ENCODE data around the gene CHST9.
"Not testable (repeated sequence)": the region's sequence is repeated elsewhere in the genome, so short reads cannot be mapped to it uniquely, and the experiment has no call there.

The CHST9 gene

GRCh38 chr18:26989842-26990241, 195.3 kb downstream of the CHST9 start:
- no peaks in the 10 kb centered on the region for H3K27me3 ChIP-seq (ENCODE audit: control insufficient read depth, insufficient read depth, low read length)
- H3K9me3 ChIP-seq (ENCODE audit: control insufficient read depth, insufficient read depth, low read length), result no peaks in the 10 kb centered on the region
- no peaks in the 10 kb centered on the region for H3K4me1 ChIP-seq (ENCODE audit: control insufficient read depth, insufficient read depth, low read length)
- H3K9ac ChIP-seq (ENCODE audit: low read depth, low read length), result no peak overlapping the region
- no peak overlapping the region for H3K4me3 ChIP-seq (ENCODE audit: low read depth, low read length)
- H3K36me3 ChIP-seq (ENCODE audit: control insufficient read depth, insufficient read depth, low read length), result no peaks in the 10 kb centered on the region

- Histone ChIP-seq H3K4me3 (ENCODE audit: low read depth, low read length) (no peak overlapping the region), H3K9me3 (ENCODE audit: control insufficient read depth, insufficient read depth, low read length) (no peaks in the 10 kb centered on the region), H3K36me3 (ENCODE audit: control insufficient read depth, insufficient read depth, low read length) (no peaks in the 10 kb centered on the region), H3K4me1 (ENCODE audit: control insufficient read depth, insufficient read depth, low read length) (no peaks in the 10 kb centered on the region), H3K9ac (ENCODE audit: low read depth, low read length) (no peak overlapping the region), H3K27me3 (ENCODE audit: control insufficient read depth, insufficient read depth, low read length) (no peaks in the 10 kb centered on the region)
Observed at GRCh38 chr18:26981360-26982082, 203.6 kb downstream of the CHST9 start.

DNA sequence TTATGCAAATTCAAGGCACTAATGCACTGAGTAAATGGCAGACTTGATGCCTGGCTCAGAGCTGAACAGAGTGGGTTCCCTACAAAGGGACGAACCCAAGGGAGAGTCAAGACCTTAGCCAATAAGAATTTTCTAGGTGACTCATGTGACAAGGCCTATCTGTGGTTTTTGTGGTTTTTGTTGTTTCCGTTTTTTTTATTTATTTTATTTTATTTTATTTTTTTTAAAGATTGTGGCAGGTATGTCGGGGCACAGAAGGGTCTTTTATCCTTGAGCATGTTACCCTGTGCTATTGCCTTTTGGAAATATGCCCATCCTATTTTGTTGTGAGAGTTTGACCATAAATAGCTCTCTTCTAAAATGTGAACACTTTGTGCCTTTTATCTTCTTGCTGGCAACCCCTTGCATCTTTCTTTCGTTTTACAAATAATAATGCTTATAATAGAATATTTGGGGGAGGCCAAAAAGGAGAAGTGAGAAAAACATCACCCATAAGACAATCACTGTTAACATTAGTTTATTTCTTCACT, 206.2 kb downstream of the CHST9 start:
- Histone ChIP-seq H3K9me3 (ENCODE audit: control insufficient read depth, insufficient read depth, low read length) (no peaks in the 10 kb centered on the region), H3K36me3 (ENCODE audit: control insufficient read depth, insufficient read depth, low read length) (no peaks in the 10 kb centered on the region), H3K4me1 (ENCODE audit: control insufficient read depth, insufficient read depth, low read length) (no peaks in the 10 kb centered on the region), H3K27me3 (ENCODE audit: control insufficient read depth, insufficient read depth, low read length) (no peaks in the 10 kb centered on the region), H3K9ac (ENCODE audit: low read depth, low read length) (no peak overlapping the region), H3K4me3 (ENCODE audit: low read depth, low read length) (no peak overlapping the region)

- Histone ChIP-seq H3K9me3 (ENCODE audit: control insufficient read depth, insufficient read depth, low read length) (no peaks in the 10 kb centered on the region), H3K27me3 (ENCODE audit: control insufficient read depth, insufficient read depth, low read length) (no peaks in the 10 kb centered on the region), H3K4me3 (ENCODE audit: low read depth, low read length) (no peak overlapping the region), H3K9ac (ENCODE audit: low read depth, low read length) (no peak overlapping the region), H3K36me3 (ENCODE audit: control insufficient read depth, insufficient read depth, low read length) (no peaks in the 10 kb centered on the region), H3K4me1 (ENCODE audit: control insufficient read depth, insufficient read depth, low read length) (no peaks in the 10 kb centered on the region)
Observed at GRCh38 chr18:26977781-26978180, 207.3 kb downstream of the CHST9 start.

DNA sequence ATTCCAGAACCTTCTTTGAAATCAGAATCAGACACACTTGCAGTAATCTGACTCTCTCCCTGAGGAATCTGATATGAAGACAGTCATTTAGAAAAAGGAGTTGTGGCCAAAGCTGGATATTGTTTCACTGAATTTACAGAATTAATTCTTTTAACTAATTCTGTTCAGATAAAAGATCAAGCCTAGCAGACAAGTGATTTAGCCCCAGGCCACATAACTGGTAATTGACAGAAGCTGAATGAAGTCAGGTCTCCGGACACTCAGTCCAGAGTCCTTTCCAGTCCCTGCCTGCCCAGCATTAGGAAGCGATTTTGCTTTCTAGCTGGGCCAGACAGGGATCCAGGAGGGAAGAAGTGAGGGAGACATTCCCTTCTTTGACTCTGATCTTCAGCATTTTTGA, 208.9 kb downstream of the CHST9 start:
- no peaks in the 10 kb centered on the region for H3K36me3 ChIP-seq (ENCODE audit: control insufficient read depth, insufficient read depth, low read length)
- no peak overlapping the region for H3K4me3 ChIP-seq (ENCODE audit: low read depth, low read length)
- H3K4me1 ChIP-seq (ENCODE audit: control insufficient read depth, insufficient read depth, low read length), result no peaks in the 10 kb centered on the region
- H3K9ac ChIP-seq (ENCODE audit: low read depth, low read length), result no peak overlapping the region
- H3K9me3 ChIP-seq (ENCODE audit: control insufficient read depth, insufficient read depth, low read length), result no peaks in the 10 kb centered on the region
- H3K27me3 ChIP-seq (ENCODE audit: control insufficient read depth, insufficient read depth, low read length), result no peaks in the 10 kb centered on the region

DNA sequence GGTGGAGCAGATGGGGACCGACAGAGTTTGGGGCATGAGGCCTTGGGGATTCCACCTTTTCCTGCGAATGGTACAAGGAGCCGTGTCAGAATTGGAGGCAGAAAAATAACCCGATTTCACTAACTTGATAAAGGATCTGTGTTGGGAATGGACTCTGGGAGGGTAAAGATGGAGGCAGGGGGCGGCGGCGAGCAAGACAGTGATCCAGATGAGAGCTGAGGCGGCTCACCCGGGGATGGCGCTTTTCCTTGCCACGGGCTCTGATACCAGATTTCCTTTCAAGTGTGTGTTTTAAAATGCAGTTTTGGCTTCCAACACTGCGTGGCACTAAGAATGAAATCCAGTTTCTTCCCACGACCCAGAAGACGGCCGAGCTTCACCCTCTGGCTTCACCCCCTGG, 212.6 kb downstream of the CHST9 start:
- not testable (repeated sequence) for H3K9ac ChIP-seq (ENCODE audit: low read depth, low read length); H3K4me1 ChIP-seq (ENCODE audit: control insufficient read depth, insufficient read depth, low read length); H3K36me3 ChIP-seq (ENCODE audit: control insufficient read depth, insufficient read depth, low read length); H3K27me3 ChIP-seq (ENCODE audit: control insufficient read depth, insufficient read depth, low read length); H3K4me3 ChIP-seq (ENCODE audit: low read depth, low read length); H3K9me3 ChIP-seq (ENCODE audit: control insufficient read depth, insufficient read depth, low read length)

DNA sequence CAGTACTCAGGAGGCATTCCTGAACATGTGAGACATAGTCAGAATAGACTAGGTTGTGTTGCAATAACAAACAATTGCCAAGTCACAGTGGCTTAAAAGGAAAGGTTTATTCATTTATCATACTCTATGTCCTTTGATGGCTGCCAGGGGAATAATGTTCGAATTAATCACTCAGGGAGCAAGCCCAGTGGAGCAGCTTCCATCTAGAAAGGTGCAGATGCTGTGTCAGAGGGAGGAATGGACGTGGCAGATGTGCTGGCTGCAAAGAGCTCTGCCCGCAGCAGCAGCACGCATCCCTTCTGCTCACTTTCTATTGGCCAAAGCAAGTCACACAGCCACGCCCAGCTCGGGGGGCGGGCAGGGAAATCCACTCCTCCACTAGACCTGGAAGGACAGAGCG, 213.7 kb downstream of the CHST9 start:
- Histone ChIP-seq H3K9me3 (ENCODE audit: control insufficient read depth, insufficient read depth, low read length) (no peaks in the 10 kb centered on the region), H3K27me3 (ENCODE audit: control insufficient read depth, insufficient read depth, low read length) (no peaks in the 10 kb centered on the region), H3K36me3 (ENCODE audit: control insufficient read depth, insufficient read depth, low read length) (no peaks in the 10 kb centered on the region), H3K9ac (ENCODE audit: low read depth, low read length) (no peak overlapping the region), H3K4me1 (ENCODE audit: control insufficient read depth, insufficient read depth, low read length) (no peaks in the 10 kb centered on the region), H3K4me3 (ENCODE audit: low read depth, low read length) (no peak overlapping the region)

- no peak overlapping the region for H3K4me3 ChIP-seq (ENCODE audit: low read depth, low read length)
- H3K4me1 ChIP-seq (ENCODE audit: control insufficient read depth, insufficient read depth, low read length), result no peaks in the 10 kb centered on the region
- H3K9ac ChIP-seq (ENCODE audit: low read depth, low read length), result no peak overlapping the region
- no peaks in the 10 kb centered on the region for H3K9me3 ChIP-seq (ENCODE audit: control insufficient read depth, insufficient read depth, low read length)
- no peaks in the 10 kb centered on the region for H3K36me3 ChIP-seq (ENCODE audit: control insufficient read depth, insufficient read depth, low read length)
- H3K27me3 ChIP-seq (ENCODE audit: control insufficient read depth, insufficient read depth, low read length), result no peaks in the 10 kb centered on the region
Observed at GRCh38 chr18:26970637-26971036, 214.5 kb downstream of the CHST9 start.

DNA sequence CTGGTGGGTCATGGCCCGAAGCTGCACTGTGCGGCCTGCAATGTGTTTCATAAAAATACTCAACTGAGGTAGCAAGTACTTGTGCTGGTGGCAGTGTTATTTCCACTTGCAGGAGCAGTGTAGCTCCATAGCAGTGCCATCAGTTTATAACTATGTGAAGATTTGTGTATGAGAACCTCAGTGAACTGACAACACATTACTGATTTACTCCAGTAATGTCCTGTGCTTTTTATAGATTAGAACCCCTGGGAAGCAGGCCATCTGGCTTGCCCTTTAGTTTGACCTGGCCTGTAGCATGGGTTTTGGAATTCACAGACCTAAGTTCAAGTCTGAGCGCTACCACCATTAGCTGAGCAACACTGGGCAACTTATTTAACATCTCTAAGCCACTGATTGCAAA, 219.9 kb downstream of the CHST9 start:
- Histone ChIP-seq H3K9me3 (ENCODE audit: control insufficient read depth, insufficient read depth, low read length) (no peaks in the 10 kb centered on the region), H3K4me1 (ENCODE audit: control insufficient read depth, insufficient read depth, low read length) (no peaks in the 10 kb centered on the region), H3K4me3 (ENCODE audit: low read depth, low read length) (no peak overlapping the region), H3K36me3 (ENCODE audit: control insufficient read depth, insufficient read depth, low read length) (no peaks in the 10 kb centered on the region), H3K27me3 (ENCODE audit: control insufficient read depth, insufficient read depth, low read length) (no peaks in the 10 kb centered on the region), H3K9ac (ENCODE audit: low read depth, low read length) (no peak overlapping the region)

DNA sequence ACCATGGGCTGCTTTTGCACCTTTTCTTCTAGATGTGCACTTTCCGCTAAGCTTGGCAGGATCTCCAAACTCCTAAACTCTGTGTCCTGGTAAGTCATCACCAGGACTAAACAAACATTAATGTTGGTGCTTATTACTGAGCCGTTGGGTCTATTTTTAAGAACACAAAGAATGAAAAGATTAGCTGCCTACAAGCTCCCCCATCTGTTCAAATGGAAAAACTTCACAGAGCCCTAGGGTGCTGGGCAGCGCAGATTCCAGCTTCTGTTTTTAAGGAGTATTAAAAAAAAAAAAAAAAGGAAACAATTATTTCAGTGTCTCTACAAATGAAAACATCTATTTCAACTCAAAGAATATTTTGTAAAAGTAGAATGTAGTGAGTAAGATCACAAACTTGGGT, 221.8 kb downstream of the CHST9 start:
- no peaks in the 10 kb centered on the region for H3K4me1 ChIP-seq (ENCODE audit: control insufficient read depth, insufficient read depth, low read length)
- H3K27me3 ChIP-seq (ENCODE audit: control insufficient read depth, insufficient read depth, low read length), result no peaks in the 10 kb centered on the region
- H3K36me3 ChIP-seq (ENCODE audit: control insufficient read depth, insufficient read depth, low read length), result no peaks in the 10 kb centered on the region
- H3K9me3 ChIP-seq (ENCODE audit: control insufficient read depth, insufficient read depth, low read length), result no peaks in the 10 kb centered on the region
- no peak overlapping the region for H3K9ac ChIP-seq (ENCODE audit: low read depth, low read length)
- H3K4me3 ChIP-seq (ENCODE audit: low read depth, low read length), result no peak overlapping the region

DNA sequence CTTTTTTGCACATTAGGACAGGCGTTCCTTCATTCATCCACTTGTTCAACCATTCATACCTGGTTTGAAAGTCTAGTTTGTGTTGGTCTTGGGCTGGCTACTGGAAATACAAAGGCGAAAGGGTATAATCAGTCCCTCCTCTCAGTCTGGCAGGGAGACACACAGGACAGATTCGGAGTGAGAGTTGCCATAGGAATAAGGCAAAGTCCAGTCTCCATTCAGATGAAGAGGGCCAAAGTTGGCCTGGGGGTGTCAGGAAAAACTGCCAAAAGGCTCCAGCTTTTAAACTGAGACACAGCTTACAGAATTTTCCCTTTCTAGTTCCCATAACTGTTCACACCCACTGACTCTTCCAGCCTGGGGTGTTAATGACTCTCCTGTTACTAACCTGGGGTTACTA, 223.3 kb downstream of the CHST9 start:
- no peak overlapping the region for H3K4me3 ChIP-seq (ENCODE audit: low read depth, low read length)
- H3K4me1 ChIP-seq (ENCODE audit: control insufficient read depth, insufficient read depth, low read length), result peaks cover 7% of the 10 kb centered on the region
- no peaks in the 10 kb centered on the region for H3K9me3 ChIP-seq (ENCODE audit: control insufficient read depth, insufficient read depth, low read length)

GRCh38 chr18:26960911-26961310, 224.2 kb downstream of the CHST9 start:
- H3K9ac ChIP-seq (ENCODE audit: low read depth, low read length), result no peak overlapping the region
- no peaks in the 10 kb centered on the region for H3K27me3 ChIP-seq (ENCODE audit: control insufficient read depth, insufficient read depth, low read length)
- no peaks in the 10 kb centered on the region for H3K36me3 ChIP-seq (ENCODE audit: control insufficient read depth, insufficient read depth, low read length)
- no peaks in the 10 kb centered on the region for H3K9me3 ChIP-seq (ENCODE audit: control insufficient read depth, insufficient read depth, low read length)
- H3K4me3 ChIP-seq (ENCODE audit: low read depth, low read length), result no peak overlapping the region
- peaks cover 7% of the 10 kb centered on the region for H3K4me1 ChIP-seq (ENCODE audit: control insufficient read depth, insufficient read depth, low read length)

More for the DNA sequence above, 223.3 kb downstream of the CHST9 start:
- H3K27me3 ChIP-seq (ENCODE audit: control insufficient read depth, insufficient read depth, low read length), result no peaks in the 10 kb centered on the region
- H3K9ac ChIP-seq (ENCODE audit: low read depth, low read length), result no peak overlapping the region
- no peaks in the 10 kb centered on the region for H3K36me3 ChIP-seq (ENCODE audit: control insufficient read depth, insufficient read depth, low read length)

Data from iPS-15b (cell line).